Activated CD4-positive, alpha-beta T cell treated with anti-CD3 and anti-CD28 coated beads, Interleukin-2, Interleukin-4, amounts not matched to agents 100 ng/mL and 50 ng/mL, durations not matched to agents 16 hours and 8 hours (primary cell): ENCODE results near the gene FZD8.
A peak's percentile ranks its signal among the peaks of the same experiment; 100 is the strongest.

Experiments
- DNase-seq: peaks from one replicate; pipeline ENCODE4 v3.0.0-alpha.2; 2020; ENCODE audit warnings: low spot score

FZD8 gene

DNA sequence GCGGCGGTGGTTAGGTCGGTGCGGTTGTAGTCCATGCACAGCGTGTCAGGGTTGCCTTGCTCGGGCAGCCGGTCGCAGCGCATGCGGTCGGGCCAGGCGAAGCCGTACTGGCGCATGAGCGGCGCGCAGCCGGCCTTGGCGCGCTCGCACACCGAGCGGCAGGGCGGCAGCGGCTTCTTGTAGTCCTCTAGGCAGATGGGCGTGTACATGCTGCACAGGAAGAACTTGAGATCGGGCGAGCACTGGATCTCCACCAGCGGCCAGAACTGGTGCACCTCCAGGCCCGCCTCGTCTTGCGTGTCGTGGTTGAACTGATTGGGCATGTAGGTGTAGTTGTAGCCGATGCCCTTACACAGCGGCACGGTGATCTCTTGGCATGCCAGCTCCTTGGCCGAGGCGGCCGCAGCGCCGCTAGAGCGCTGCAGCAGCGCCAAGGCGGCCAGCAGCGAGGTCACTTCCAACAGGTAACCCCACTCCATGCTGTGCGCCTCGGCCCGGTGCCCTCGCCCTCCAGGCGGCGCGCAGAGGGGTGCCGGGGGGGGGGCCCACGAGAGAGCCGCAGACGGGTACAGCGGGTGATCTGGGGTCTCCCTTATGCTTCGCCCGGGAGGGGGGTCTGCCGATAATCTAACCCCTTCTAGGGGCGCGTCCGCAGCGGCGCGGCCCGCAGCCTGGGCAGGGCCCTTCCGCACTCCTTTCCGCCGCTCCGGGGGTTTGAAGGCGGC, 983 bp downstream of the FZD8 start:
- peak; percentile 56 for DNase-seq

DNA sequence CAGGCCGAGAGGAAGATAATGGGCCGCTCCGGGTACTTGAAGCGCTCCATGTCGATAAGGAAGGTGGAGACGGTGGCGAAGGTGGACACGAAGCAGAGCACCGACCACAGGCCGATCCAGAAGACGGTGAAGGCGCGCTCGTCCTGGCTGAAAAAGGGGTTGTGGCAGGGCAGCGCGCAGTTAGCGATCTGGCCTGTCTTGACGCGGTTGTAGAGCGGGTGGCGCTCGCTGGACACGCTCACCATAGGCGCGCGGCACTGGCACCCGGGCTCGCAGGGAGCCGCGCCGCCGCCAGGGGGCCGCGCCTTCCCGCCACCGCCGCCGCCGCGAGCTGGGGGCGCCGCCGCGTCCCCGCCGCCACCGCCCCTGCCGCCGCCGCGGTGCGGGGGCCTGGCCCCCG, 1.6 kb downstream of the FZD8 start:
- peak; percentile 19 for DNase-seq

DNA sequence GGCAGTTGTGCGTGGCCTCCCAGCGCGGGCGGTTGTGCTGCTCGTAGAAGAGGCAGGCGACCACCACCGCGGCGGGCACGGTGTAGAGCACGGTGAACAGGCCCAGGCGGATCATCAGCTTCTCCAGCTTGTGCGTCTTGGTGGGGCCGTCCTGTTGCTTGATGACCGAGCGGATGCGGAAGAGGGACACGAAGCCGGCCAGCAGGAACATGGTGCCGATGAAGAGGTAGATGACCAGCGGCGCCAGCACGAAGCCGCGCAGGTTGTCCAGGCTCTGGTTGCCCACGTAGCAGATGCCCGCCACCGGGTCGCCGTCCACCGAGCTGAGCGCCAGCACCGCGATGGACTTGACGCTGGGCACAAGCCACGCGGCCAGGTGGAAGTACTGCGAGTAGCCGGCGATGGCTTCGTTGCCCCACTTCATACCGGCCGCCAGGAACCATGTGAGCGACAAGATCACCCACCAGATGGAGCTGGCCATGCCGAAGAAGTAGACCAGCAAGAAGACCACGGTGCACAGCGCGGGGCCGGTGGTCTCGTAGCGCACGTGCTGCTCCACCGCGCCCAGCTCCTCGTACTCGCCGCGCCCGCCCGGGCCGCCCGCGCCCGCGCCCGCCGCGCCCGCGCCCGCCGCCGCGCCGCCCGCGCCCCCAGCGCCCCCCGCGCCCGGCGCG, 2.2 kb downstream of the FZD8 start:
- no peak for DNase-seq

DNA sequence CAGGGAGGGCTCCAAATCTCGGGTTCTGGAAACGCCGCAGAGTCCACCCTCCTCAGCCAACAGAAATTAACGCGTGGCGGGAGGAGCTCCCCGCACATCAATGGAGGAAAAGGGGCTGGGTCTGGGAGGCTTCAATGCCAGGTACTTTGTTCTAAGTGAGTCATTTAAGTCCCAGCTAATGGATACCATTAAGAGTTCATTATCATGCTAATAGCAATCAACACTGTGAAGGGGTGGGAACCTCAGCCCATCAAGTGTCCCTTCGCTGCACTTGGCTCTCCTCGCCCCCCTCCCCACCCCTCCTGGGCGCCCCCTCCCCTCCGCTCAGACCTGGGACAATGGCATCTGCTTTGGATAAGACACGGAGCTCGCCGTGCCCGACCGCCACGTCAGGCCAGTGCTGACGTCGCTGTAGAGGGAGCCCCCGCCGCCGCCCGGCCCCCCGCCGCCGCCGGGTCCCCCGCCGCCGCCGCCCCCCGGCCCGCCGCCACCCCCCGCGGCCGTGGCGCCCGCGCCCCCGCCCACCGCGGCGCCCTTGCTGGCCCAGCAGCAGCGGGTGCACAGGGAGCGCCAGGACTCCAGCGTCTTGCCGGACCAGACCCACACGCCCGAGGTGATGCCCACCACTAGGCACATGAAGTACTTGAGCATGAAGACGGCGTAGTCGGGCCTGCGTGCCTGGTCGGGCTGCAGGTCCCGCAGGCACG, 2.9 kb downstream of the FZD8 start:
- no peak for DNase-seq

DNA sequence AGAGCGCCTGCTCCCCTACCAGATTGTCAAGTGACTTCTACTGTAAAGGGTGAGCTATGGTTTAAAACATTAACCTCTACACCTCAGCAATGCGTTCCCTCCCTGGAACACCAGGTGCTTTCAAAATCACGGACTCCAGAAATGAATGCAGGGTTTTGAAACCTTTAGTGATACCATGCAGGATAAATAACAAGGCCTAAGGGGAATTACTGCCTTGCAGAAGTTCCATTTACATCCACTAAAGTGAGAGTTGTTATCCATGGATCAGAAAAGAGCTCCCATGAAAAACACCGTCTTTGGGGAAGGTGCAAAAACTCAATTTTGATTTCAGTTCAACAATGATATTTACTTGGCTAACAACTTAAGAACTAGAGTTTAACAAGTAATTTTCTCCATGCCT, 4.0 kb downstream of the FZD8 start:
- no peak for DNase-seq

DNA sequence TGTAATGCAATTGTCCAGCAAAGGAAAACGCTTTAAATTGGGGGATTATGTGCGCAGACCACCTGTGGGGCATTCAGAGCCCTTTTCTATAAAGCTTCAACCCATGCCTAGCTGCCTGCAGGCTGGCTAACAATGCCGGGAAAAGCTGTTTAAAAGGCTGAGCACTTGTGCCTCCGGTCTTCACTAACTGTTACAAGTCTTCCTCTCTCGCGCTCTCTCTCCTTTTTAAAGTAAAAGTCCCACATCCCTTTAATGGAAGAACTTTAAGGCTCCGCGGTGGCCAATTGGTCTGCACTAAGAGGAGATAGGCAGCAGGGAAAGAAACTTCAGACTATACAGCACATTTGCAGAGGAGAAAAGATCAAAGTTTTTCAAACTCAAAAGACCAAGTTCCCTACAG, 4.6 kb downstream of the FZD8 start:
- DNase-seq, result no peak

DNA sequence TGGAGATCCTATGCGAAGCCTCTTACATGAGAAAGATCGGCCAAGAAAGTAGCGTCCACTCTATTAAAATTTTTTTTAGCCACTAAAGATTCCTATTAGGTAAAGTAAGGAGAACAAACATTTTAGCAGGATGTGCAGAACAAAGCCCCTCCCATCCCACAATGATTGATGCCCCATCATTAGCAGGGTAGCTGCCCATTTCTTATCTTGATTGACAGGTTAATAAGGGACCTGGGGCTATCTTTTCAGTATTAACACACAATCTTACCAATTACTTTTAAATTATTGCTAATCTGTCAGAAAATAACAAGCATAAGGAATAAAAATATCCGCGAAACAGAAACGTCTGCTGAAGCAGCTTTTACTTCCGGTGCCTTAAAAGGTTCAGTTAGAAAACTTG, 5.1 kb downstream of the FZD8 start:
- DNase-seq, result no peak

DNA sequence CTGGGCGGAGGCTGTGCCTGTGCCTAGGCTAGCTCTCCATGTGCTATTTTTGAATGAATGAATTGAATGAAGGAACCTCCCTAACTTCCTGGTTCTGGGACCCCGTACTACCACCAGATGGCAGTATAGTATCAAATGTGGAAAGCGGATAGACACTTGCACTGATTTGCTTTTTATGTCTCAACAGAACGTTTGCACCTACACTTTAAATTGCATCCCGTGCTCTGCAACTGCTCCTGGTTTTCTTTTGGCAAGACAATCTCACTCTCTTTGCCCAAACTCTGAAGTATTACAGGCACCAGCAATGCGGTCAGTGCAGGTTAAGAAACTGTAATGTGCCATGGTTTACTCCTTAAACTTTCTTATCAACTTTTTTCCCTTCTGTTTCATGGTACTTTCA, 6.5 kb downstream of the FZD8 start:
- peak; percentile 74 for DNase-seq

DNA sequence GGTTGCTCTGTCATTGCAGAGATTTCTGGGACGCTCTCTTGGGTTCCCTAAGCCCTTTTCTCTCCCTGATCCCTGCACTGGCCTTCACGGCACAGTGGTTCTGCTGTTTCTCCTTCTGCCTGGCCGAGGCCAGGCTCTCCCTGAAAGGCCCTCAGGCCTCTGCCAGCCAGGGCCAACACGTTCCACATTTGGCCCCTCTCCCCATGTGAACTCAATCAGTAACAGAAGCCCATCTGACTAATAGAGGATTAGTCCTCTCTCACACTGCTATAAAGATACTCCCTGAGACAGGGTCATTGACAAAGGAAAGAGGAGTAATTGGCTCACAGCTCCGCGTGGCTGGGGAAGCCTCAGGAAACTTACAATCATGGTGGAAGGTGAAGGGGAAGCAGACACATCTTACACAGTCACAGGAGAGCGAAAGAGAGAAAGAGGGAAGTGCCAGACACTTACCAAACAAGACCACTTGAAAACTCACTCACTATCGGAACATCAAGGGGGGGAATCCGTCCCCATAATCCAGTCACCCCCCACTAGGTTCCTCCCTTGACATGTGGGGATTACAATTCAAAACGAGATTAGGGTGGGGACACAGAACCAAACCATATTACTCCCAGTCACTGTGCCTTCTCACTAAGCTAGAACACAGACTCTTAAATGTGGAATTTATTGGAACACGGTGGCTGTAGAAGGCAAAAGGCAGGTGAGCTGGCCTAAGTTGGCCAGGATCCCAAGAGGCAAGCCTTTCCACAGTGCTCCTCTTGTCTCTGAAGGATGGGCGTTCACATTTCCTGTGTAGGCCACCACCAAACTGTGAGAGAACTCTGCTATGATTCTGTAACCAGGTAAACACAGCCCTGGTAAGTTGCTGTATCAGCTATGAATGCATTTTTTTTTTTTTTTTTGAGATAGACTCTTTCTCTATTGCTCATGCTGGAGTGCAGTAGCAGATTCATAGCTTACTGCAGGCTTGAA, 8.8 kb downstream of the FZD8 start:
- no peak for DNase-seq

DNA sequence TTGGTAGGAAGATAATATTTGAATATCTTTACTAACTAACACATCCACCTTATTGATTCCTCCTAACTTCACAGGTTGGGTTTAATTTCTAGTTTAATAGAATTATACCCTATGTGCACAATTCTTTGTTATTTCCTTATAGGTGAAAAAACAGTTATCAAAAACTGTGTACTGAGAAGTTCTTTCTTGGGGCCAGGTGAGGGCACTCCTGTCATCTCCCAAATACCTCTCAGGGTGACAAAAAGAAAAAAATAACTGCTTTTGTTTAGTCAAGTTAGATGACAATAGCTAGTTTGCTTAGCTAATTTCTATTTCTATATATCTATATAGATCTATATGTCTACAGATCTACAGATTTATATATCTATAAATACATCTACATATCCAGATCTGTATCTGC, 10.1 kb downstream of the FZD8 start:
- no peak for DNase-seq

DNA sequence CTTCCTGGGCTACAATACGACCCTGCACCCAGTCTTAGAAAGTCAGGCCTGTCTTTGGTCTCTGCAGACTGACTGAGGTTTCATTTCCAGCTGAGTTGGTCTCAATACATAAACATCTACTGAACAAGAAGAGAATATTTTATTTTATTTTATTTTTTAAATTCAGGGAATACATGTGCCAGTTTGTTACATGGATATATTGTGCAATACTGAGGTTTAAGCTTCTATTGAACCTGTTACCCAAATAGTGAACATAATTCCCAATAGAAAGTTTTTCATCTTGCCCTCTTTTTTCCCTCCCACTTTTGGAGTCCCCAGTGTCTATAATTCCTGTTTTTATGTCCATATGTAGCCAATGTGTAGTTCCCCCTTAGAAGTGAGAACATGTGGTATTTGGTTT, 10.7 kb downstream of the FZD8 start:
- DNase-seq, result no peak

DNA sequence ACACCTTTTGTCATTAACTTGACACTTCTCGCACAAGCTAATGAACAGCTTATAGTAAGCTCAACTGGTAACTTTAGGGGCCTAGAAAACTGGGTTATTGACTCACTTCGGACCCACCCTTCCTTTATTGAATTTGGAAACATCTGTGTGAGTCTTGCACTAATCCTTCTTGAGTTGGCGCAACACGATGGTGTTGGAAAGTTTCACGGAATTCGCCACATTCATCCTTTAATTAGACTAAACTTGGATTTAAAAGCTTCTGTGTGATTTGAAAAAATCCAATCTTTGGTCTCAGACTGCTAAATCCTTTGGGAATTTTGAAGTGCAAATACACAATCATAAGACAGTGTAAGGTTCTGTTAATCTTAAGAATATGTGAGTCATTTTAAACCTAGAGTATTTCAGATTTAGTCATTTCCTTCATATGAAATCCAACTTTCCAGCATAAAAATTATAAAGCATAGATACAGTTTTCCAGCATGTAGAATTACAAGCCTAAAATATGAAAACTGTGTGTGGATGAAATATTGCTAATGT, 15.1 kb downstream of the FZD8 start:
- DNase-seq, result no peak

DNA sequence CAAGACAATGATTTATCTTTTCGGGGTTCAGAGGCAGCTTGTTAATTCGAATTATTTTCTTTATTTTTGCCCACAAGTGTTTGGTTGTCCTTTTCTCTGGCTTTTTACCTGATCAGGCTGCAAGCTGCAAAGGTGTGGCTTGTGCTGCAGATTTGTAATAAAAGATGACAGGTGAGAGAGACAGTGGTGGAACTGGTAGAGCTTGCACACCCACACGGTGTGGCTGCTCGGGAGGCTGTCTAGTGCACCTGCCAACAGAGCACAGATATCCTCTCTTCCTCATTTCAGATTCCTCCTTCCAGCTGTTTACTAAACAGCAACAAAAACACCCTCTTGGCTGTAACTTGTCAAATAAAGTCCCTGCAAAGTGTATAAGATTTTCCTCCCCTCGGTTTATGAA, 27.8 kb downstream of the FZD8 start:
- DNase-seq, result no peak

DNA sequence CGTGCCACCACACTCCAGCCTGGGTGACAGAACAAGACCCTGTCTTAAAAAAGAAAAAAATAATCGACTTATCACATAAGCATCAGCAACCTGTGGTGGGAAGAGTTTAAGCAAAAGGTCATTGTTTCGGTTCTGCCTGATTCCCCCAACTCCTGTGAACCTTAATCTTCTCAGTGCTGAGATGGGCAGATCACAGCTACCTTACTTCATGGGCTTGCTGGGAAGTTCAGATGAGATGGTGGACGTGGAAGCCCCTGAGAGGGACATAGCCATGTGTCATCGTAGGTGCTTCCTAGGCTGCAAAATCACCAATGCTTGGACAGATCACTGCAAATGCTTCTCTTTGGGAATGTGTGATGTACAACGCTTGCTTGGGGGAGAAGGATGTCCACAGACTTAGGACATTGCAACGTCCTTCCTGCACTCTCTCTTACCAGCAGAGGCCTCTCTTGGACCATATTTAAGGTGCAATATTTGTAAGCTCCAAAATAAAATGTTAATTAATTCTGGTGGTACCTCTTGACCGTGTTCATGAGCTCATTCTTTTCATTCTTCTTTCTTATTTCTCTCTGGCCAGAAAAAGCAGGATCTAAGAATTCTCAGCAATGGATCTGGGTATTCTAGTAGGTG, 28.4 kb downstream of the FZD8 start:
- DNase-seq, result no peak

DNA sequence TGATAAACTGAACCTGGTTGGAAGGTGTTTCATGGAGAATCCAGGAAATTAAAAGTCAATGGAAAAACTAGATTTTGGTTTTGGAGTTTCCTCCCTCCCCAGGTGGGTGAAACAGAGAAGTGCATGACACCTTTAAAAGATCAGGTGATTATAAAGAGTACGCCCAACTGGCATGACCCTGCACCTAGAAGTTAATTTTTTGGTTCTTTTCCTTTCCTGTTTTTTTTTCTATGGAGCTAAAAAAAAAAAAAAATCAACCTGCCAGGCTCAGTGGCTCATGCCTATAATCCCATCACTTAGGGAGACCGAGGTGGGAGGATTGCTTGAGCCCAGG, 29.0 kb downstream of the FZD8 start:
- no peak for DNase-seq

DNA sequence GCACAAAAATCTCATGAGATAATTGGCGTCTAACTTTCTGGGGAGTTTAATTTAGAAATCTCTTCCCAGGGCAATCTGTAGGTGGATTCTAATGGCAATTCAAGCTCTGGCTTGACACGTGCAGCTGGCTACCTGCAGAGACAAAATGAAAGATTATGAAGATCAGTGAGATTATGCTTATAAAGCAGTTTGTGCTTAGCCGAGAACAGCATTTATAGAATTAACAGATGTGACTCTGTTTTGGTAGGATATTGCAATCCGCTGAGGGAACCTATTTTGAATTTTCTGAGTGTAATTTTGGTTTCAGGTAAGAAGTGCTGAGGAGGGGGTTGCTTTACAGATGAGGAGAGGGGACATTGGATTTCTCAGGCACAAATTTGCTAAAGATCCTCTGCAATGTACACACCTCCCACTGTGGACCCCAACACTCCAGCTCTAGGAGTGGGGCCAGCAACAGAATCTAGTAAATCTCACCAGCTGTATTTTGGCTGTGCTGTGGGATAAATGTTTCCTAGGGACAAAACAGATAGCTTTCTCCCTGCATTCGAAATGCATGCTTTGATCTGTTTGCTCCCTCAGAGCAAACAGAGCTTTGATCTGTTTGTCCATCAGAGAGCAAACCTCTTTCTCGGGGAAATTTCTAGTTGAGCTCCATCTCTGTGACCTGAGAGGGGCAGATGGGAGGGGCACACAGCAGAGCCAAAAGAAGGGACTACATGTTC, 29.6 kb downstream of the FZD8 start:
- no peak for DNase-seq

DNA sequence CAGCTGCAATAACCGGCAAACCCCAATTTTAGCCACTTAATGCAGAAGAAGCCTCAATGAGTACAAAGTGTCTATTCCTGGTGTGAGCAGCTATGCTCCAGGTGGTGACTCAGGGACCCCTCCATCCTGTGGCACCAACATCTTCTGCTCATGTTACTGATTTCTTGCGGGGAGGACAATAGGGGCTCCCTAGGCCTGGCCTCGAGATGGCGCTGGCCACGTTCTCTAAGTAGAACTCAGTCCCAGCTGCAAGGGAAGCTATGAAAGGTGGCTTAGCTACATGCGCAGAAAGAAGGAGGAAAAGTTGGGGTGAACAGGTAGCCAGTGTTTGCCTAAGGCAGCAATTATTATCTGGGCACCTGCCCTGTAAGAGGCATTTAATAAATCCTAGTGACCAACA, 30.3 kb downstream of the FZD8 start:
- no peak for DNase-seq

DNA sequence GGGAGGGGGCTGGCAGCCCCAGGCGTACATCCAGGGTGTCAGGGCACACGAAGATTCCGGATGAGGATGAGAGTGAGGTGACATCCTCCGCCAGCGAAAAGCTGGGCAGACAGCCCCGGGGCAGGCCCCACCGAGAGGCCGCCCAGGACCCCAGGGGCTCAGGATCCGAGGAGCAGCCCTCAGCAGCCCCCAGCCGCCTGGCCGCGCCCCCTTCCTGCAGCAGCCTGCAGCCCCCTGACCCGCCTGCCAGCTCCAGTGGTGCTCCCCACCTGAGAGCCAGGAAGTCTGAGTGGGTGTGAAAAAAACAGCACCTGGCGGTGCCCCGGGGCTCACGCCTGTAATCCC, 33.8 kb downstream of the FZD8 start:
- DNase-seq, result no peak

DNA sequence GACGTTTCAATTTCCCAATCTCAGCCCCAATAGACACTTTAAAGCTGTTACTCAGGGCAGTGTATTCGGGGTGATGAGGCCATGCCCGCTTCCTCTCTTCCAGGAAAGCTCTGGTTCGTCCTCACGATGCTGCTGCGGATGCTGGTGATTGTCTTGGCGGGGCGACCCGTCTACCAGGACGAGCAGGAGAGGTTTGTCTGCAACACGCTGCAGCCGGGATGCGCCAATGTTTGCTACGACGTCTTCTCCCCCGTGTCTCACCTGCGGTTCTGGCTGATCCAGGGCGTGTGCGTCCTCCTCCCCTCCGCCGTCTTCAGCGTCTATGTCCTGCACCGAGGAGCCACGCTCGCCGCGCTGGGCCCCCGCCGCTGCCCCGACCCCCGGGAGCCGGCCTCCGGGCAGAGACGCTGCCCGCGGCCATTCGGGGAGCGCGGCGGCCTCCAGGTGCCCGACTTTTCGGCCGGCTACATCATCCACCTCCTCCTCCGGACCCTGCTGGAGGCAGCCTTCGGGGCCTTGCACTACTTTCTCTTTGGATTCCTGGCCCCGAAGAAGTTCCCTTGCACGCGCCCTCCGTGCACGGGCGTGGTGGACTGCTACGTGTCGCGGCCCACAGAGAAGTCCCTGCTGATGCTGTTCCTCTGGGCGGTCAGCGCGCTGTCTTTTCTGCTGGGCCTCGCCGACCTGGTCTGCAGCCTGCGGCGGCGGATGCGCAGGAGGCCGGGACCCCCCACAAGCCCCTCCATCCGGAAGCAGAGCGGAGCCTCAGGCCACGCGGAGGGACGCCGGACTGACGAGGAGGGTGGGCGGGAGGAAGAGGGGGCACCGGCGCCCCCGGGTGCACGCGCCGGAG, 34.4 kb downstream of the FZD8 start:
- no peak for DNase-seq

DNA sequence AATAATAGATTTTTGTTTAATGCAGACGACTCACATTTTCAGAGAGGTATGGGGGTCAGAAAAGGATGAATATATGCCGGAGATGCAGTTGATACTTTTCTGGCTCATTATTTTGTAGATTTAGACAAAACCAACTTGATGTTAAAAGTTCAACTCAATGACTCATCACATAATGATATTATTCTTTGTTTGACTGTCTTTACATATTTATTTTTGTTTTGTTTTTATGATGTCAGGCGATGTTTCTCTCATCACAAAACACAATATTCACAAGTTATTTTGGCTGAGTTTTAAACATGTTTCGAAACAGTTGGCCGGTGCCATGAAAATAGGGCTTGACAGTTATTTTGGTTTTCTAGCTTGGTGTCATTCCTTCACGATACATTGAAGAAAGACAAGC, 35.7 kb downstream of the FZD8 start:
- no peak for DNase-seq
